Tibial artery (tissue), 4 donors: Measurements from ENCODE around the gene MRFAP1.

ENCODE experiments used
- DNase-seq, 2 donors: peaks; one replicate each; pipeline ENCODE4 v3.0.0-alpha.2; 2019
- H3K27ac ChIP-seq, 2 donors: fragments of 200-600 bp; sonication (generic) in 1 of 2; 1 replicate in 1 of 2; 2 replicates in 1 of 2; pipeline ENCODE4 v1.5.1; 2018 to 2019; ENCODE audit warnings: mild to moderate bottlenecking in 1 of 2
- H3K27me3 ChIP-seq, 2 donors: fragments of 200-600 bp; sonication (generic) in 1 of 2; one replicate each; pipeline versions ENCODE4 v1.5.1 to v1.6.0; 2016 to 2019
- H3K36me3 ChIP-seq, 3 donors: fragments of 200-600 bp; sonication (generic) in 2 of 3; one replicate each; pipeline ENCODE4 v1.5.1; 2016 to 2019; ENCODE audit warnings: mild to moderate bottlenecking in 2 of 3
- H3K4me1 ChIP-seq, 4 donors: fragments of 200-600 bp; sonication (generic) in 2 of 4; 1 replicate in 3 of 4; 2 replicates in 1 of 4; pipeline ENCODE4 v1.5.1; 2016 to 2019
- H3K4me3 ChIP-seq, 2 donors: fragments of 200-600 bp; sonication (generic) in 1 of 2; 1 replicate in 1 of 2; 2 replicates in 1 of 2; pipeline ENCODE4 v1.5.1; 2018 to 2019; ENCODE audit warnings: mild to moderate bottlenecking in 2 of 2
- H3K9me3 ChIP-seq, 3 donors: fragments of 200-600 bp; sonication (generic) in 1 of 3; one replicate each; pipeline ENCODE4 v1.5.1; 2016 to 2019
- CTCF ChIP-seq, 2 experiments: fragments of 200-600 bp in 1 of 2; fragments of 450-650 bp in 1 of 2; IDR thresholded peaks; one replicate each; pipeline ENCODE4 v1.5.1; 2017 to 2019; ENCODE audit warnings: antibody characterized with exemption in 2 of 2, mild to moderate bottlenecking in 1 of 2, moderate library complexity in 1 of 2
- intact Hi-C: fragments of 100-400 bp; cut with DNase I; formaldehyde crosslinking; loops from one replicate; pipeline ENCODE4 v1.15.0; 2023; ENCODE audit warnings: low total_unique reads

The MRFAP1 gene

GRCh38 chr4:6601661-6602250 is 38.7 kb upstream of the MRFAP1 start:
- H3K9me3 ChIP-seq: peaks cover 0 to 10% (median 8%) of the 10 kb centered on the region in 3 donors
- intact Hi-C loops: no loop called here
- H3K36me3 ChIP-seq: peaks cover 62 to 100% (median 94%) of the 10 kb centered on the region in 3 donors
- no peaks in the 10 kb centered on the region for H3K27me3 ChIP-seq
- no peak overlapping the region for H3K4me3 ChIP-seq
- H3K27ac ChIP-seq: no peak overlapping the region
- H3K4me1 ChIP-seq: no peaks in the 10 kb centered on the region
- no peak for DNase-seq
- TF ChIP-seq CTCF (IDR thresholded peaks at IDR 0.05): no peak

GRCh38 chr4:6602289-6602688 is 38.2 kb upstream of the MRFAP1 start:
- TF ChIP-seq CTCF (IDR thresholded peaks at IDR 0.05): no peak
- H3K27ac ChIP-seq: no peak overlapping the region
- H3K9me3 ChIP-seq: peaks cover 0 to 10% (median 8%) of the 10 kb centered on the region in 3 donors
- intact Hi-C loops: no loop called here
- no peaks in the 10 kb centered on the region for H3K27me3 ChIP-seq
- no peak overlapping the region for H3K4me3 ChIP-seq
- no peak for DNase-seq
- peaks cover 66 to 100% (median 95%) of the 10 kb centered on the region in 3 donors for H3K36me3 ChIP-seq
- H3K4me1 ChIP-seq: no peaks in the 10 kb centered on the region

GRCh38 chr4:6603128-6603527 is 37.4 kb upstream of the MRFAP1 start:
- Histone ChIP-seq H3K4me1 (no peaks in the 10 kb centered on the region), H3K36me3 (peaks cover 75 to 100% (median 96%) of the 10 kb centered on the region in 3 donors), H3K4me3 (no peak overlapping the region), H3K27ac (no peak overlapping the region), H3K27me3 (no peaks in the 10 kb centered on the region), H3K9me3 (peaks cover 0 to 10% (median 8%) of the 10 kb centered on the region in 3 donors)
- TF ChIP-seq CTCF (IDR thresholded peaks at IDR 0.05): no peak
- intact Hi-C loops: no loop called here
- no peak for DNase-seq

- no peak for DNase-seq
- Histone ChIP-seq H3K4me1 (no peaks in the 10 kb centered on the region), H3K27ac (no peak overlapping the region), H3K9me3 (peaks cover 0 to 10% (median 8%) of the 10 kb centered on the region in 3 donors), H3K27me3 (no peaks in the 10 kb centered on the region), H3K4me3 (no peak overlapping the region), H3K36me3 (peaks cover 85 to 100% (median 99%) of the 10 kb centered on the region in 3 donors)
- intact Hi-C loops: no loop called here
- no peak for TF ChIP-seq CTCF (IDR thresholded peaks at IDR 0.05)
These were observed 35.4 kb upstream of the MRFAP1 start for GRCh38 chr4:6605114-6605513.

GRCh38 chr4:6605605-6606004 is 34.9 kb upstream of the MRFAP1 start:
- no peak overlapping the region for H3K4me3 ChIP-seq
- no peak for TF ChIP-seq CTCF (IDR thresholded peaks at IDR 0.05)
- no peak for DNase-seq
- H3K4me1 ChIP-seq: no peaks in the 10 kb centered on the region
- H3K9me3 ChIP-seq: peaks cover 0 to 10% (median 8%) of the 10 kb centered on the region in 3 donors
- no peak overlapping the region for H3K27ac ChIP-seq
- peaks cover 85 to 100% (median 99%) of the 10 kb centered on the region in 3 donors for H3K36me3 ChIP-seq
- H3K27me3 ChIP-seq: no peaks in the 10 kb centered on the region
- intact Hi-C loops: no loop called here
